RWPE1 (cell line): ENCODE measurements around the gene RFTN1.

Experiments
- CTCF ChIA-PET: fragments of 350-600 bp; sonication (Branson Sonifier 250); formaldehyde crosslinking; extraction: SDS; loops from one replicate; lab custom pipeline; 2021; lab: Yijun Ruan, JAX
- POLR2A ChIA-PET: fragments of 400-600 bp; formaldehyde crosslinking; extraction: SDS; loops from one replicate; lab custom pipeline; 2020; ENCODE audit warnings: antibody characterized with exemption; ENCODE audit not compliant: low non-redundant PET; lab: Yijun Ruan, JAX
- DNase-seq: peaks from one replicate; pipeline ENCODE4 v3.0.0; 2012; ENCODE audit warnings: low spot score
- H3K27ac ChIP-seq: fragments of 450-650 bp; 2 replicates; pipeline ENCODE4 v1.5.1; 2017
- TF ChIP-seq, protein P1 (sequence below): fragments of 450-650 bp; conservative IDR thresholded peaks from 2 replicates; pipeline ENCODE4 v1.5.1; 2017; ENCODE audit warnings: low read depth, mild to moderate bottlenecking

The RFTN1 gene

DNA sequence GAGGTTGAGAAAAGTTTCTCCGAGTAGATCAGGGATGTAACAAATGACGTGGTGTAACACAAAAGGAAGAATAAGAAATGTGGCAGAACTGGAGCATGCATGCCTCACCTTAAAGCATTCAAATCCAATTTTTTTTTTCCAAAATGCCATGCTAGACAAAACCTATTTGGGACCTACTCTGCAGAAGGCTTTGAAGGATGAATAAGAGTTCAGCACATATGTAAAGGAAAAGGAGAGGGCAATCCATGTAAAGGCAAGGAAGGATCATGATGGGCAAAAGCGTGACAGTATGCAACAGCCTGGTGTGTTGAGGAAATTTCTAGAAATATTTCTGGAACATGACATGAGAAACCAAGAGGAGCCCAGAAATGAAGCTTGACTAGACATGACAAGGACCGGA, 132.1 kb downstream of the RFTN1 start:
- TF ChIP-seq, protein P1, sequence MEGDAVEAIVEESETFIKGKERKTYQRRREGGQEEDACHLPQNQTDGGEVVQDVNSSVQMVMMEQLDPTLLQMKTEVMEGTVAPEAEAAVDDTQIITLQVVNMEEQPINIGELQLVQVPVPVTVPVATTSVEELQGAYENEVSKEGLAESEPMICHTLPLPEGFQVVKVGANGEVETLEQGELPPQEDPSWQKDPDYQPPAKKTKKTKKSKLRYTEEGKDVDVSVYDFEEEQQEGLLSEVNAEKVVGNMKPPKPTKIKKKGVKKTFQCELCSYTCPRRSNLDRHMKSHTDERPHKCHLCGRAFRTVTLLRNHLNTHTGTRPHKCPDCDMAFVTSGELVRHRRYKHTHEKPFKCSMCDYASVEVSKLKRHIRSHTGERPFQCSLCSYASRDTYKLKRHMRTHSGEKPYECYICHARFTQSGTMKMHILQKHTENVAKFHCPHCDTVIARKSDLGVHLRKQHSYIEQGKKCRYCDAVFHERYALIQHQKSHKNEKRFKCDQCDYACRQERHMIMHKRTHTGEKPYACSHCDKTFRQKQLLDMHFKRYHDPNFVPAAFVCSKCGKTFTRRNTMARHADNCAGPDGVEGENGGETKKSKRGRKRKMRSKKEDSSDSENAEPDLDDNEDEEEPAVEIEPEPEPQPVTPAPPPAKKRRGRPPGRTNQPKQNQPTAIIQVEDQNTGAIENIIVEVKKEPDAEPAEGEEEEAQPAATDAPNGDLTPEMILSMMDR = no peak
- no peak overlapping the region for H3K27ac ChIP-seq
- POLR2A ChIA-PET = no interaction called here
- no peak for DNase-seq
- CTCF ChIA-PET = interaction anchor here (0.7 kb wide), 1 partner anchor 85 kb away, joined by 3 read pairs; no protein-coding TSS in a partner anchor

DNA sequence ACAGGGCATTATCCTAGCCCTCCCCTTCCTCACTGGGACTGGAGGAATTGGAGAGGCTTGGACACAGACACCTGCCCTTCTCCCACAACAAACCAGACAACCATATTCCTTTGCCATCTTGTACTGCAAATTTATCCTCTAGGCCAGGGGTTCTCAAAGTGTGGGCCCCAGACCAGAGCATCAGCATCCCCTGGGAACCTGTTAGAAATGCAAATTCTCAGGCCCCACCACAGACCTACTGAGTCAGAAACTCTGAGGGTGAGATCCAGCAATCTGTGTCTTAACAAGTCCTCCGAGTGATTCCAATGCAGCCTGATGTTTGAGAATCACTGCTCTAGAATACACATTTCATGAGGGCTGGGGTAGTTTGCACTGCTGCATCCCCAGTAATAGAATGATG, 133.1 kb downstream of the RFTN1 start:
- ChIA-PET POLR2A (no interaction called here), CTCF (no interaction called here)
- H3K27ac ChIP-seq = no peak overlapping the region
- TF ChIP-seq, protein P1 = no peak
- no peak for DNase-seq

DNA sequence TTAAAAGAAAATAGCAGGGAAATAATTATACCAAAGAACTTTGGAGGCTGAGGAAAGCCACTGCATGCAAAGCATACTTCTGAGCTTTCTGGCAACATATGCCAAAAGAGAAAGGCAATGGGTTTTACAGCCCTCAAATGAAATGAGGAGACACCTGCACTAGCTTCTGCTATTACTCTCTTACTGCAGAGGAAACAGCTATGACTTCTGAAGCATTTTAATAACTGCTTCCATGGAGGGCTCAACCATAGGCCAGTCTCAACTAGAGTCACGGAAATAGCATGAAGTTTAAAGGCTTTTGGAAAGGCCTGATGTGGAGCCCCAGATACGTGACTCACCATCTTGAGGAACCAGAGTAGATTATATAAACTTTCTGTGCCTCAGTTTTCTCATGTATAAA, 133.7 kb downstream of the RFTN1 start:
- DNase-seq = no peak
- TF ChIP-seq, protein P1 = no peak
- CTCF ChIA-PET = no interaction called here
- H3K27ac ChIP-seq = no peak overlapping the region
- POLR2A ChIA-PET = no interaction called here

DNA sequence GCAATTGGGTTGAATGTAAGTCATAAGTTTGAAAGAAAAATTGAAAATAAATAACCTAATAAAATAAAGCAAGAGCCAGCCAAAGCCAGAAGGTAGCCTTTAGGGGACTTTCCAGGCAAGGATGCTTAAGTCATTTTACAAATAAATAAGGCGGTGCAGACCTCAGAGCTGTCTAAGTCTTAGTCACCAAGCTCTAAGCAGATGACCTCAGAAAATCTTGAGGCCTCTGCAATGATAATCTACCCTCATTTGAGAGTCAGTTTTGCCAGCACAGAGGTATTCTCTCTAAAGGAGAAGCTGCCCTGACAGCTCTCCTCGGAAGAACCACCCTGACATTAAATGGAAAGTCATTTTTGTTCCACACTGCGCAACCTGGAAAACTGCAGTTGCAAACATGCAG, 134.6 kb downstream of the RFTN1 start:
- TF ChIP-seq, protein P1 = no peak
- H3K27ac ChIP-seq = no peak overlapping the region
- ChIA-PET POLR2A (no interaction called here), CTCF (interaction anchor here (0.7 kb wide), 1 partner anchor 48 kb away, joined by 3 read pairs; no protein-coding TSS in a partner anchor)
- DNase-seq = no peak

DNA sequence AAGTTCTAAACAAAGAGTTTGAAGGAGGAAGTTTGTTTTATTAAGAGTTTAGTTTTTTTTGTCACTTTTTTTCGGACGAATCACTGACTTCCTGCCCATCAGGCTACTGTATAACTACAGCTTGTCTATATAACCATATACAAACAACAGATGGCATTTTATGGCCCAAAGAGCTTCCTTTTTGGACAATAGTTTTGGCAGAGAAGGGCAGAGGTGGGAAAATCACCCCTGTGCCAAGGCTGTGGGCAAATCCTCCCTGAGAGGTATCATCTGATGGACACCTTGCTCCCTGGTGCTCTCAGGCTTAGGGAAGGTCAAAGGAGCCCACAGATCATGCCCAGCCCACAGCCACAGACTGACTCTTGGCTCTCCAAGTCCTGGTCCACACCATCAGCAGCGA, 135.1 kb downstream of the RFTN1 start:
- ChIA-PET POLR2A (no interaction called here), CTCF (no interaction called here)
- DNase-seq = no peak
- H3K27ac ChIP-seq = no peak overlapping the region
- TF ChIP-seq, protein P1 = no peak

DNA sequence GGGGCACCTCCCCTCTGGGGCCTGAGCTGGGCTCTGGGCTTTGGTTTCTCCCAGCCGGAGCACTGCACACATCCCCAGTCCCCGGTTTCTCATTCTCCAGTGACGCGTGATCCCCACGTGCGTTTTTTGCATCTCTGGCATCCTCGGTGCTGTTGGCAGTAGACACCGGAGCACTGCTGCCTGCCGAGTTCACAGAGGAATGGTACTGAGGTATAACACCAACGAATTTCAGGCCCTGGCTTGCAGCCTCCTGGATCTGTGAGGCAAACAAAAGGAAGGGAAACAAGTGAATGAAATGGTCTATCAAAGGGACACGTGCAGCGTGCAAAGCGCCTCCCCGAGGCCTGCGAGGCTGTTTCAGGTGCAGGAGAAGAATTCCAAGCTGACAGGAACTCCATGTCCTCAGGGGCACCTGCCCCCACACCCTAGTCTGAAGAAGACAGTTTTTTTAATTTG, 135.6 kb downstream of the RFTN1 start:
- no peak overlapping the region for H3K27ac ChIP-seq
- DNase-seq = no peak
- ChIA-PET CTCF (no interaction called here), POLR2A (no interaction called here)
- TF ChIP-seq, protein P1 = no peak
